GM23338 (cell line): ENCODE data around the gene DPF1. TPM values are rescaled to one million over a fixed set of nuclear protein-coding genes. Genes with fewer than 3 reads are reported as not detected.

Experiments used
- ATAC-seq: fragments of 200-7000 bp; cut with Tn5 transposase; 3 replicates; pipeline ENCODE4 v1.9.1; 2020
- DNase-seq: peaks from one replicate; pipeline ENCODE4 v3.0.0-alpha.2; 2015; ENCODE audit warnings: low spot score
- H2AFZ ChIP-seq: fragments of 200-600 bp; sonication (generic); 2 replicates; pipeline ENCODE4 v1.8.0; 2016; ENCODE audit warnings: antibody characterized with exemption, mild to moderate bottlenecking, moderate library complexity
- H3F3A ChIP-seq: fragments of 200-600 bp; sonication (generic); replicated peaks from 2 replicates; pipeline ENCODE4 v1.8.0; 2017; ENCODE audit warnings: antibody characterized with exemption, mixed run types, low read depth
- H3K27ac ChIP-seq: fragments of 200-600 bp; sonication (generic); 2 replicates; pipeline ENCODE4 v1.6.1; 2016; ENCODE audit warnings: low read depth
- H3K27me3 ChIP-seq: fragments of 200-600 bp; sonication (generic); 2 replicates; pipeline ENCODE4 v1.8.0; 2016; ENCODE audit warnings: mild to moderate bottlenecking, mixed run types, moderate library complexity; ENCODE audit not compliant: insufficient read depth
- H3K36me3 ChIP-seq: fragments of 200-600 bp; sonication (generic); 2 replicates; pipeline ENCODE4 v1.8.0; 2016; ENCODE audit warnings: mild to moderate bottlenecking; ENCODE audit not compliant: insufficient read depth
- H3K4me1 ChIP-seq: fragments of 200-600 bp; sonication (generic); 2 replicates; pipeline ENCODE4 v1.8.0; 2016; ENCODE audit warnings: mild to moderate bottlenecking, moderate library complexity; ENCODE audit not compliant: insufficient read depth
- H3K4me2 ChIP-seq: fragments of 200-600 bp; sonication (generic); 2 replicates; pipeline ENCODE4 v1.7.1; 2017; ENCODE audit warnings: mixed run types
- H3K4me3 ChIP-seq: fragments of 200-600 bp; sonication (generic); 2 replicates; pipeline ENCODE4 v1.6.1; 2016; ENCODE audit warnings: mixed run types
- H3K79me2 ChIP-seq: fragments of 200-600 bp; sonication (generic); replicated peaks from 2 replicates; pipeline ENCODE4 v1.8.0; 2017; ENCODE audit warnings: mild to moderate bottlenecking; ENCODE audit not compliant: insufficient read depth
- H3K9me2 ChIP-seq: fragments of 200-600 bp; sonication (generic); 2 replicates; pipeline ENCODE4 v1.8.0; 2017; ENCODE audit not compliant: insufficient read depth
- H4K20me1 ChIP-seq: fragments of 200-600 bp; sonication (generic); replicated peaks from 2 replicates; pipeline ENCODE4 v1.8.0; 2017; ENCODE audit warnings: mild to moderate bottlenecking; ENCODE audit not compliant: insufficient read depth
- H3K27ac Mint-ChIP-seq: 2 replicates; pipeline ENCODE4 v1.8.0; 2020; ENCODE audit warnings: inconsistent platforms, mild to moderate bottlenecking, moderate library complexity, mixed read lengths
- H3K27me3 Mint-ChIP-seq: 3 replicates; pipeline ENCODE4 v1.8.0; 2022; ENCODE audit warnings: low read depth, mild to moderate bottlenecking, moderate library complexity, mixed read lengths, inconsistent platforms; ENCODE audit not compliant: insufficient read depth, poor library complexity
- H3K36me3 Mint-ChIP-seq: 3 replicates; pipeline ENCODE4 v1.8.0; 2021; ENCODE audit warnings: low read depth, mild to moderate bottlenecking, inconsistent platforms, moderate library complexity, mixed read lengths
- H3K4me1 Mint-ChIP-seq: 3 replicates; pipeline ENCODE4 v1.8.0; 2020; ENCODE audit warnings: mild to moderate bottlenecking, inconsistent platforms, mixed read lengths
- H3K4me3 Mint-ChIP-seq: 3 replicates; pipeline ENCODE4 v1.8.0; 2021; ENCODE audit warnings: moderate library complexity, mild to moderate bottlenecking, inconsistent platforms, mixed read lengths
- H3K9me3 Mint-ChIP-seq: 3 replicates; pipeline ENCODE4 v1.8.0; 2020; ENCODE audit warnings: moderate library complexity, mild to moderate bottlenecking, inconsistent platforms, mixed read lengths
- CREB1 ChIP-seq: fragments of 250-450 bp; sonication (Bioruptor Pico); IDR thresholded peaks from 2 replicates; pipeline ENCODE4 v1.5.0; 2020; ENCODE audit warnings: low read depth, mild to moderate bottlenecking, moderate library complexity
- CTCF ChIP-seq, 2 experiments: fragments of 200-600 bp in 1 of 2; sonication (generic) in 1 of 2; conservative IDR thresholded peaks; 2 replicates each; pipeline versions ENCODE4 v1.5.1 to v1.6.1; 2016 to 2017; ENCODE audit warnings: antibody characterized with exemption in 2 of 2, low read depth in 2 of 2, mild to moderate bottlenecking in 2 of 2, moderate library complexity in 1 of 2
- EZH2 ChIP-seq: fragments of 200-600 bp; sonication (generic); IDR thresholded peaks from one replicate; pipeline ENCODE4 v1.8.0; 2017; ENCODE audit warnings: antibody characterized with exemption, mild to moderate bottlenecking, low read depth; ENCODE audit not compliant: unreplicated experiment
- REST ChIP-seq: IDR thresholded peaks from one replicate; pipeline ENCODE4 v1.6.1; 2018; ENCODE audit warnings: antibody characterized with exemption; ENCODE audit not compliant: unreplicated experiment
- ZNF114 ChIP-seq: fragments of 250-450 bp; sonication (Bioruptor Pico); IDR thresholded peaks from 2 replicates; pipeline ENCODE4 v1.5.0; 2020; ENCODE audit warnings: mild to moderate bottlenecking, moderate library complexity
- ZNF331 ChIP-seq: fragments of 250-450 bp; sonication (Bioruptor Pico); IDR thresholded peaks from 2 replicates; pipeline ENCODE4 v1.5.0; 2020; ENCODE audit warnings: low read depth, mild to moderate bottlenecking, moderate library complexity
- ZNF462 ChIP-seq: fragments of 250-450 bp; sonication (Bioruptor Pico); IDR thresholded peaks from 2 replicates; pipeline ENCODE4 v1.5.0; 2020; ENCODE audit warnings: mild to moderate bottlenecking, moderate library complexity
- polyA plus RNA-seq: library from polyadenylated mRNA; unstranded; fragments of >200 nt; fragmentation: Nextera tagmentation; extraction: Ambion mirVana; gene quantifications from 2 replicates; pipeline ENCODE4 v1.2.1, GENCODE V29; 2016
- total RNA-seq: library from RNA; depleted of rRNA; stranded (reverse); fragments of >200 nt; shearing (Covaris generic); gene quantifications from 2 replicates; pipeline ENCODE4 v1.2.3, GENCODE V29; 2014

The DPF1 gene
- total and polyA plus RNA-seq, 2 experiments from 2014 or later = 8.3 to 11.7 TPM

- H4K20me1 ChIP-seq = peaks cover 76% of the 10 kb centered on the region
- H3K27ac Mint-ChIP-seq = no peak overlapping the region
Measured at GRCh38 chr19:38273499-38273898, 49.5 kb upstream of the DPF1 start.

More at GRCh38 chr19:38273499-38273898, 49.5 kb upstream of the DPF1 start:
- DNase-seq (no peak), ATAC-seq (no peak)
- H3K79me2 ChIP-seq = peaks cover 100% of the 10 kb centered on the region
- peaks cover 17% of the 10 kb centered on the region; the same call in 2 of the 3 replicates for H3K36me3 Mint-ChIP-seq
- H3K9me3 Mint-ChIP-seq = no peaks in the 10 kb centered on the region
- no peak for TF ChIP-seq CTCF (conservative IDR thresholded peaks at IDR 0.05; ENCODE audit: low read depth in 2 of 2)
- no peak for TF ChIP-seq ZNF462 (CRISPR knock-in tag)
- TF ChIP-seq EZH2 = no peak
- no peak for TF ChIP-seq REST
- TF ChIP-seq ZNF331 = no peak
- no peak for TF ChIP-seq CREB1
- no peak for TF ChIP-seq ZNF114 (CRISPR knock-in tag)
- H3K27me3 Mint-ChIP-seq = no peaks in the 10 kb centered on the region
- H2AFZ ChIP-seq = no peak overlapping the region
- H3K4me3 ChIP-seq = no peak overlapping the region
- peaks cover 10% of the 10 kb centered on the region; the same call in 2 of the 3 replicates for H3K4me1 Mint-ChIP-seq
- peak overlapping the region; percentile 56; the same call in 1 of the 2 replicates for H3K27ac ChIP-seq
- no peaks in the 10 kb centered on the region for H3K27me3 ChIP-seq
- peaks cover 7% of the 10 kb centered on the region for H3K4me1 ChIP-seq
- no peaks in the 10 kb centered on the region for H3K36me3 ChIP-seq
- H3K4me3 Mint-ChIP-seq = no peak overlapping the region
- H3K4me2 ChIP-seq = no peak overlapping the region
- H3K9me2 ChIP-seq = no peaks in the 10 kb centered on the region
- peaks cover 9% of the 10 kb centered on the region; the same call in 1 of the 2 replicates for H3F3A ChIP-seq
